ENCODE results near the gene ST6GAL2. TPM values are rescaled to one million over a fixed set of nuclear protein-coding genes. Genes with fewer than 3 reads are reported as not detected.

The ST6GAL2 gene
- polyA plus RNA-seq, 2 of the 4 experiments (the other 2 are of a cell fraction): 26.2 to 52.6 TPM

DNA sequence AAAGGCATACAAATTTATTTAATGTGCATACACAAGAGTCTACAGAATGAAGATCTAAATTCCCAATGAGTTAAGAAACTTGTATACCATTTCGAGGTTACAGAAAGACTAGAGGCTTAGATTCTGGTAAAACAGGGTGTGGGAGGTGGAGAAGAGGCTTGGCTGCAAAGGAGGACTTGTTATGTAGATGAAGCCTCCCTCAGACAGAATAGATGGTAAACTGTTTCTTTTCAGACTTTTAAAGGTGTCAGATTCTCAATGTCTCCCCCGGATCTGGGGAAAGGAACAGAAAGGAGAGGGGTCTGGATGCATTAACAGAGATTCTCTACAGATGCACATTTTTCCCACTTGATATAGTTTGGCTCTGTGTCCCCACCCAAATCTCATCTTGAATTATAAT lies 126.0 kb downstream of the ST6GAL2 start (continued):
- TF ChIP-seq RAD21 (conservative IDR thresholded peaks at IDR 0.05 in 1 of 2, IDR thresholded peaks at IDR 0.05 in 1 of 2): no peak

DNA sequence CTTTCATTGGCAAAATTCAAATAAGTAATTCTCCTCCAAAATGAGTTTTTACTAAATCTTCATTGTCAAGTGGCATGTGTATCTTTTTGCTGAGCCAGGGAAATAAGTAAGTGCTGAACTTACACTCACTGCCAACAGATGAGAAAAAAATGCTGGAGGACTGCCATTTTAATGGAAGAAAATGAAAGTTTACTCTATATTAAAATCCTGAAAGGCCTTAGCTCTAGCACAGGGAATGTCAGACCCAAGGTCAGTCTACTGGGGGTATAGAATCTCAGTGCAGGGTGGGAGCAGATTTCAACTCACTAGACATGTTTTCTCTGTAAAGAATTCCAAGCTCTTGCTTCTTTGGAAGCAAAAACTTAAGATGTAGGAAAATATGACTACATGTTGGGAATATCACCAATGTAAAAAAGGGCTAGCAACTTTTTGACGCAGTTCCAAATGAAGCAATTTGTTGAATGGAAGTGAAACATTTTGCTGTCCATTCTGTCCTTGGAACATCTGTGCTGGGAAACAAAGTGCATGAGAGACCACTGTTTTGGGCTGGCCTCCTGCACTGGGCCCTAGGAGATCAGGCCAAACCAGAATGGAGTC lies 127.0 kb downstream of the ST6GAL2 start:
- ATAC-seq (no peak), FAIRE-seq (no peak), DNase-seq (ENCODE audit: low read depth in 1 of 2, low spot score in 1 of 2) (no peak)
- no peak overlapping the region for H3K4me2 ChIP-seq
- H3K27ac ChIP-seq: no peak overlapping the region
- 81% methylated on average over 1 of the region's 1 CpG for WGBS (ENCODE audit: missing lambda C conversion rate)
- TF ChIP-seq POLR2A (IDR thresholded peaks at IDR 0.05; ENCODE audit: low read length) (no peak), MAFK (IDR thresholded peaks at IDR 0.05; ENCODE audit: partially characterized antibody) (peak; percentile 52), FOSB (CRISPR knock-in tag; IDR thresholded peaks at IDR 0.05) (no peak), EHF (CRISPR knock-in tag; IDR thresholded peaks at IDR 0.05) (no peak)
- TF ChIP-seq, protein P1, sequence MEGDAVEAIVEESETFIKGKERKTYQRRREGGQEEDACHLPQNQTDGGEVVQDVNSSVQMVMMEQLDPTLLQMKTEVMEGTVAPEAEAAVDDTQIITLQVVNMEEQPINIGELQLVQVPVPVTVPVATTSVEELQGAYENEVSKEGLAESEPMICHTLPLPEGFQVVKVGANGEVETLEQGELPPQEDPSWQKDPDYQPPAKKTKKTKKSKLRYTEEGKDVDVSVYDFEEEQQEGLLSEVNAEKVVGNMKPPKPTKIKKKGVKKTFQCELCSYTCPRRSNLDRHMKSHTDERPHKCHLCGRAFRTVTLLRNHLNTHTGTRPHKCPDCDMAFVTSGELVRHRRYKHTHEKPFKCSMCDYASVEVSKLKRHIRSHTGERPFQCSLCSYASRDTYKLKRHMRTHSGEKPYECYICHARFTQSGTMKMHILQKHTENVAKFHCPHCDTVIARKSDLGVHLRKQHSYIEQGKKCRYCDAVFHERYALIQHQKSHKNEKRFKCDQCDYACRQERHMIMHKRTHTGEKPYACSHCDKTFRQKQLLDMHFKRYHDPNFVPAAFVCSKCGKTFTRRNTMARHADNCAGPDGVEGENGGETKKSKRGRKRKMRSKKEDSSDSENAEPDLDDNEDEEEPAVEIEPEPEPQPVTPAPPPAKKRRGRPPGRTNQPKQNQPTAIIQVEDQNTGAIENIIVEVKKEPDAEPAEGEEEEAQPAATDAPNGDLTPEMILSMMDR (IDR thresholded peaks at IDR 0.05): no peak
- POLR2A ChIA-PET: no interaction called here
- no peaks in the 10 kb centered on the region for H3K4me1 ChIP-seq
- no peak overlapping the region for H3K4me3 ChIP-seq
- CTCF ChIA-PET: no interaction called here
- no peaks in the 10 kb centered on the region for H3K9me3 ChIP-seq
